Stimulated activated naive CD4-positive, alpha-beta T cell treated with Interleukin-2 at 50 U/mL for 16 hours (primary cell): ENCODE data around the gene MSTN.

Source experiments
- DNase-seq: peaks from one replicate; lab custom pipeline; 2025; lab: John Stamatoyannopoulos, UW

The MSTN gene

DNA sequence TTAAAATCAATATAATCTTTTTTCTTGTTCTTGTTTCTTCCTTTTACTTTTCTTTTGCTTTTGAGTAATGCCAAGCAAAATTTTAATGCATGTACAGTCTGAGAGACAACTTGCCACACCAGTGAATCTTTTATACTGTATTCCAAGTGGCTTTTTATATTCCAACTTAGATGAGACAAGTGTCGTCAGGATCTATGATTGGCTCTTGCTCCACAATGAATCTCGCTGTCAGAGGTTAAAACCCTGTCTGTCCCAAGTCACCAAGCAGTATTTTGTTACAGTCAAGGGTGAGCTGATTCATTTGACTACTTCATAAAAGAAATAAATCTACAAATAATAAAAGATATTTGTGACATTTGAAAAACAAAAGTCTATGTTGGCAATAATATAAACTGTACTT is at the start of gene MSTN:
TSS of gene MSTN (minus strand) at position 129 of the 400 bp plus-strand sequence. CDS start 133 bp downstream, outside the sequence.
- DNase-seq = no peak

DNA sequence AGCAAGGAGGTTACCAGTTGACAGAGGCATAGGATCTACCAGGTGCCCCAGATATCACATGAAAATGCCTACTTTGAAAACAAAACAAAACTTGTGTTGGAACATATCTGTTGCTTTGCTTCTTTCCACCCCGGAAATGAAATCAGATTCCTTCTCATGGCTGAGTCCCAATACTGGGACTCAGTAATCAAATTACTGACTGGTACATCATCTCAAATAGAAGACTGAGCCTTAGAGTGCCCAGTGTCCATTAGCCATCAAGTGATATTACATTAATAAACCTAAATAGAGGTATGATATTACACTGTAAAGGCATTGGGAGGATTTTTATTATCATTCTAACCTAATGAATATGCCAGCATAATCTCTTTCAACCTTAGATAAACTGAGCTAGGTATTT is 48.6 kb upstream of the MSTN start:
- no peak for DNase-seq

DNA sequence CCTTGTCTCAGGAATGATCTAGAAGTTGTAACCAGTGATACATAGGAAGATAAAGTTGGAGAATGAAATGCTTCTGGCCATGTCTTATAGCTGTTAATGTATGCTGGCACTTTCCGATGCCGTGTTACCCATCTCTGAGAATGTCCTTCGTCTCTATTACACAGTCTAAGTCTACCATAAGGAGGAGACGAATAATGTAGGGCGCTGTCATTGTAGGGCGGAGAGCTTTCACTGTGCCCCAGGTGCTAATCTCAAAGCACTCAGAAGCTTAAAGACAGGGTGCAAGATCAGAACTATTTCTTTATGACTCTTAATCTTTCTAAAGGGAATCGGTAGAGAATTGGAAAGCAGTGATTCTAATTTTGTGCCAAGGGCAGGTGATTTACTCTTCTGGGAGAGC is 48.2 kb upstream of the MSTN start:
- DNase-seq = no peak

DNA sequence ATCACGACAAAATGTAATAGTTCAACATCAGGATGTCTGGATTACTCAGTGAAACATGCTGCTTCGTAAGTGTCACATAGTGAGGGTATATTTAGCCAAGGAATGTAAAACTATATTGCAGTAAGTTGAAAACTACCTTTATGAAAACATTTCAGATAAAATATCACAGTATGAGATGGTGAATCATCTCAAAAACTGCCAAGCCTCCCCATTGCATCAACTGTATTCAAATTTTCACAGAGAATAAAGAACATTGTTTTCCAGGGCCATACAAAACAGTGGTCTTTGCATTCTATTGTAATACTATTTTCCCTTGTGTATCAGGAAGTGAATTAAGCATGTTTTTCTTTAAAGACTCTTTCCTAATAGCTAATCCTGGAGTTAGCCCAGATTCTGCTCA is 47.6 kb upstream of the MSTN start:
- DNase-seq = no peak

DNA sequence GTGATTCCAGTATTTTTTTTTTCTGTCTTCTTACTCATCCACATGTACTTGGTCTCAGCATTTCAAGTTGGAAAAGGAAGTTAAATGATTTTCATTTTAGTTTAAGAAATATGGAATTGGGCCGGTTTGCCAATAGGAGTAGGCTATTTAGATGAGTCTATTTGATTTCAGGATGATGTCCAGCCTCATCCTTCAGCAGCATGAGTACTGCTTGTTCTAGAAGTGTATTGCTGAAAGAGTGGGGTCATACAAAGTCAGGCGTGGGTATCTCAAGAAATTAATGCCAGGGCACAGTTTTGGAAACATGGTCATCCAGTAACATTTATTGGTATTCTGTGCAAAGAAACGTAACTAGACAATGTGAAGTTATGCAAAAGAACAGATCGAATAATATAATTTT is 44.9 kb upstream of the MSTN start:
- no peak for DNase-seq

DNA sequence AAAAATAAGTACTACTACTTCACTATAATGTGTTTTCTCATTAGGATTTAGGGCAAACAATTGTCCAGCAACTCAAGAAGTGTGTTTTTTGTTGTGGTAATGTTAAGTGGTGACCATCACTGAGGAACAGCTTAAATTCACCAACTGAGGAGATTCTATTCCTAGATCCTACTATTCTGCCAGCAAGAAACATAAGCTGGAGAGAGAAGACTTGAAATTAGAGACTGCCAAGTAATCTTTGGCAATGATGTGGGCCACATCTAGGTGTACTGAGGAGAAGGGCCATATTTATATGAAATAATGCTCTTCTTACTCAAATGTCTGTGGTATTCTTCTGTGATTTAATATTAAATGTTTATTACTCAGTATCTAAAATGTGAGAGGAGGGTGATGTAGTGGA is 44.3 kb upstream of the MSTN start:
- no peak for DNase-seq

DNA sequence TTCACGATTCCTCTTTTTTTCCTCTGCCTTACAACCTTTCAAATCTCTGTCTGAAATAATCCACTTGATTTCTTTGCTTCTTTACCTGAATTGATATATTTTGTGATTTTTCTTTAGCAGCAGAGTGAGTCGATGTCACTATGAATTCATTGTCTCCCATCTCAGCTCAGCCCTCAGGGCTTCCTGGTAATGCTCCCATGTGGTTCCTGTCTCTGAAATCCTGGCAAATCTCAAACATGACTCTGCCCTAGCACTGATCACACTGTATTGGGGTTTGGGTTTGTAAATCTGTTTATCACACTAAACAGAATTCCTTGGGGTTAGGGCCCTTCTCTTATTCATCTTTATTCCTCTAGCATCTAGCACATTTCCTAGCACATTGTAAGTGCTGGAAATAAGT is 43.0 kb upstream of the MSTN start:
- no peak for DNase-seq

DNA sequence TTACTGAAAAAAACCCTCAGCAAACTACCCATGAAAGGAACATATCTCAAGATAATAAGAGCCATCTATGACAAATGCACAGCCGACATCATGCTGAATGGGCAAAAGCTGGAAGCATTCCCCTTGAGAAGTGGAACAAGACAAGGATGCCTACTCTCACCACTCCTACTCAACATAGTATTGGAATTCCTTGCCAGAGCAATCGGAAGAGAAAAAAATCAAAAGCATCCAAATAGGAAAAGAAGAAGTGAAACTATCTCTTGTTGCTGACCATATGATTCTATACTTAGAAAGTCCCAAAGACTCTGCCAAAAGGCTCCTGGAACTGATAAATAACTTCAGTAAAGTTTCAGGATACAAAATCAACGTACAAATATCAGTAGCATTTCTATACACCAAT is 40.6 kb upstream of the MSTN start:
- no peak for DNase-seq

DNA sequence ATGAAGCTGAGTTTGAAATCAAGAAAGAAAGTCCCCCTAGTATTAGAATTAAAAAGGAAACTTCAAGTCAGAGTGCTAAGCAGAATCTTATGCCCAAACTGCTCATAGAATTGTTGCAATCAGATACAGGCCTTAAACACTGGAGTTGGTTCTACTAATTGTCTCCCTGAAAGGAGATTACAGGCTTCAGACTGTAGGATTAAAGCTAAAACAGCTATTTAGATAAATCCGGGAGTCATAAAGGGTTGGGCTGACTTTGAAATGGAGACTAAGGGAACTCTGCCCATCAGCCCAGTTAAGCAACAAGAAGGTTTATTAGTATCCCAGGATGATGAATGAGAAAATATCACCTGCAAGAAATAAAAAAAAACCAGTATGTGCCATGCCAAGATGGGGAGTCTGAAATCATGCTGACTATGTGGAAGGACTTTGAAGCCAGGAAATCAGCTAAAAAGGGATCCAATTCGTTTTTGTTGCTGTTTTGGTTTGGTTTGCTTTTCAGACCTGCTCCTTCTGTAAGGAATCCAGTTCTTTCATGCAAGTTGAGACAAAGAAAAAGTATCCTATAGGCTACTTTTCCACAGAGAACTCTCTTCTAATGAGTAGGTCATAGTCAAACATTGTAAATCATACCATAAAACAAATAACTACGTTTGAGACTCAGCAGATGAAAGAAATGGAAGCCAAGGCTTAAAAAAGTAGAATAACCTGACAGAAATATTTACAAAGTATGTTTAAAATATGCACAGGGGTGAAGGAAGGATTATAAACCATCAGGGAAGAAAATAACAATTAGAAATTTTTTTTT is 37.6 kb upstream of the MSTN start:
- no peak for DNase-seq

DNA sequence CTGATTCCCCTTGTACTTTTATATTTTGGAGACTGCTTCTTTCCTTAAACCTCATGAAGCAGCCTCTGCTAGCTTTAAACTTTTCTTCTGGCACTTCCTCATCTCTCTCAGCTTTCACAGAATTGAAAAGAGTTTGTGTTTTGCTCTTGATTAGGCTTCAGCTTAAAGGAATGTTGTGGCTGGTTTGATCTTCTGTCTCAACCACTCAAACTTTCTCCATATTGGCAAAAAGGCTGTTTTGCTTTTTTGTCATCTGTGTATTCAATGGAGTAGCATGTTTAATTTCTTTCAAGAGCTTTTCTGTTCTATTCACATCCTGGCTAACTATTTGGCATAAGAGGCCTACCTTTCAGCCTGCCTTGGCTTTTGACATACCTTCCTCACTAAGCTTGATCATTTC is 36.3 kb upstream of the MSTN start:
- no peak for DNase-seq

DNA sequence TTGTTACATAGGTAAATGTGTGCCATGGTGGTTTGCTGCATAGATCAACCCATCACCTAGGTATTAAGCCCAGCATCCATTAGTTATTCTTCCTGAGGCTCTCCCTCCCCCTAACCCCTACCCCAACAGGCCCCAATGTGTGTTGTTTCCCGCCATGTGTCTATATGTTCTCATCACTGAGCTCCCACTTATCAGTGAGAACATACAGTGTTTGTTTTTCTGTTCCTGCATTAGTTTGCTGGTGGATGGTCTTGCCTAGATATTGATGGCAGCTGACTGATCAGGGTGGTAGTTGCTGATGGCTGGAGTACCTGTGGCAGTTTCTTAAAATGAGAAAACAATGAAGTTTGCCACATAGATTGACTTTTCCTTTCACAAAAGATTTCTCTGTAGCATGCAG is 34.6 kb upstream of the MSTN start:
- DNase-seq = no peak

DNA sequence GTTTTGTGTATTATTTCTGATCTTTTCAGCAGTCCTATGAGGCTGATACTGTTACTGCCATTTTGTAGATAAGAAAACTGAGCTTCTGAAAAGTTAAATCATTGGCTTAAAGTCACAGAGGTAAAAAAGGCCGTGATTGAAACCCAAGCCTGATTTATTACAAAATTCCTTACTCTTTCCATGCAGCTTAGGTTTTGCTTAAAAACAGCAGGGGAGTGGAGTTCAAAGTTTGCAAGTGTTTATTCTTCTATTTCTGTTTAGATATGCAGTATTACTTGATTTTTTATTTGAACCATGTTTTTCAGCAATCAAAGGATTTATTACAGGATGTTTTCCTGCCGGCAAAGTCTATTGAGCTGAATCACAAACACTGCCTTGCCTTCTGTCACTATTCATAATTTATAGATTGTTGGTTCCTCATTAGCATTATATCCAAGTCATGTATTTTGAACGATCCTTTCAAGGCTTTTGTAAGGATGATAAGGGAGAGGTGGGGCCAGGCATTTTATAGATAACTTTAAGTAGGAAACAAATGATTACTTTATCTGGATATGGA is 31.9 kb upstream of the MSTN start:
- DNase-seq = no peak

DNA sequence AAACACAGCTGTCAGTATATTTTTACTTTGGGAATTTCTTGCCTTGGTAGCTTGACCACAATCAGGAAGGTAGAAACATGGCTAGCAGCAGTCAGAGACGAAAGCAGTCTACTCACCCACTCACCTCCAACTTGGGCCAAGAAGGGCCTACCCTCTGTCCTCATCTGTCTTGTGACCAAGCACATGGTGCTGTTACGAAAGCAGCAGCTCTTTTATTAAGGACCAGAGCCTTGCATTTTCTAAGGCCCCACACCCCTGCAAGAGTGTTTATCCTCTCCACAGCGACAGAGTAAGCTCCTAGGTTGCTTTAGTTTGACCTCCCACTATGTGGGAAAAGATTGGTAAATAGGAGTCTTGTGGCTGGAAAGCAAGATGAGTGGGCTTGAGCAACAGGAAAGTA is 31.3 kb upstream of the MSTN start:
- DNase-seq = no peak

DNA sequence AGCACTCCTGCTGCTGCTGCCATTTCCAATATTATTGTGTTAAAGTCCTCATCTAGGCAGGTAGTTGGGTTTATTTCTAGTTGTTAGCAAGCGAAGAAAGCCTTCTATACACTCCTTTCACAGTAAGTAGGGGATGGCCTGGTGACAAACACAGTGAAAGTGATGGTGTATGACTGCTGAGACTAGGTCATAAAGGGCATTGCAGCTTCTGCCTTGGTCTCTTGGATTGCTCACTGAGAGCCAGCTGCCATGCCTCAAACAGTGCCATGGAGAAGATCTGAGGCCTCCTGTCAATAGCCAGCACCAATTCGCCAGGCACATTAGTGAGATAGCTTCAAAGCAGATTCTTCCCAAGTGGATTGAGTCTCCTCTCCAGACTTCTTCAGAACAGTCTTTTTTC is 27.6 kb upstream of the MSTN start:
- no peak for DNase-seq

DNA sequence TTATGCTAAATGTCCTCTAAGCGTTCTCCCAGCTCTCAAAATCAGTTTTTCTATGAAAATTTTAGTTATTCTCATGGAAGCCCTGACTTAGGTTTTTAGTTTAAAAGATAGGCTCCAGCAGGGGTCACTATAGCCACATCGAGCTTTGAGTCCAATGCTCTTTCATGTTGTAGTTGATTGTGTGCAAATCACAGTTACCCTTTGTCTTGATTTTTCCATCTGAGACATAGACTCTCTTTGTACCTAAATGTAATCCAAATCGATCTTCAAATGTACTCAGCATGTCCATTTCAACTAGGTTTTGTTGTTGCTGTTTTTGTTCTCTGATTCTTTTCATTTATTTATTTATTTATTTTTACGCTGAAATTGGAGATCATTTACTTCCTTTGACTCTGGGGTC is 26.4 kb upstream of the MSTN start:
- no peak for DNase-seq

DNA sequence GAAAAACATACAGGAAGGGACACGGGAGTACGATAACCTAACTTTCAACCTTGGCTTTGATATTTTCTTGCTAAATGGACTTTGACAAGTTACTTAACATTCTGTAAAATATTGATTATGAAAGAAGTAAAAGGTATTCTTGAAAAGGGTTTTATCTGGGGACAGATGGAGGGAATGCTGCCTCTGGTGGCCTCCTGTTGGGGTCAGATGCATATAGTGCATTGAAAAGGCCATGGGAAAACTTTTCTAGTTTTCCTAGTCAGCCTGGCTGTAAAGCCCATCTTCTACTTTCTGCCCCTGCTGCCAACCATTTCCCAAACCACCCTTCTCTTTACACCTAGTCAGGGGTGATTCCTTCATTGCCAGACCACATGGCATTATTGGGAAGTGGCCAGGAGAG is 22.2 kb upstream of the MSTN start:
- no peak for DNase-seq

DNA sequence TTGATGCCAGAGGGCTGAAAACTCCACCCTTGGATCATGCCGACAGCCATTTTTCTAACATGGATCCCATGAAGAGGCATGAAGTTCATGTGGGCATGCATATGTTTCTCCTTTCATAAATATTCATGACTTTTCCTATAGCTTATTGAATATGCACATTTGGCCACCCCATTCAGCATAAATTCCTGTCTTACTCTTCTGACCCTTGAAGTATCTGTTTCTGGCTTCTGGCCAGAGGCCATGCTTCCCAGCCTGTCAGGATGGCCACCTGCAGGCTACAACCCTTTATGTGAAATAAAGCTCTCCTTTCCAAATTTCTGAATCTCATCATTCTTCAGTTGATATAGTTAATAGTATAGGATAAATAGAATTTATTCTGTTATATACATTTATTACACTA is 19.6 kb upstream of the MSTN start:
- no peak for DNase-seq

DNA sequence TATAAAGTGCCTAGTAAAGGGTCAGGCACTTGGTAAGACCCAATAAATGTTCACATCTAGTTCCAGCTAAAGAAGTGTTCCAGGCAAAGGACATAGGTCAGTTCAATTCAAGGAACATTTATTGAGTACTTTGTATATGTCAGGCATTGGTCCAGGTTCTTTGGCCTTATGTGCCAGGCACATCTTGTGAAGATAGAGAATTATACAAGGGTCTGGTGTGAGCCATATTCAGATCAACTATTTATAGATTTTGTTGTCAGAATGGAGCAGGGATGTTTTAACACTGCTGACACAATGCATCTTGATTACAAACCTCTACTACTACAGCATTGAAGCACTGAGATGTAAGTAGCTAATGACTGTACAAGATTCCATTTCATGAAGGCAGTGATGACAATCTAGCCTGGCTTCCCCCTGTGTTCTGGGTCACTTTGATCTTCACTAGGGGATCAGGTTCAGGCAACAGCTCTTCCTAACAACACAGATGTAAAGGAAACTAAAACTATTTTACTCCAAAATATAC is 18.1 kb upstream of the MSTN start:
- DNase-seq = no peak

DNA sequence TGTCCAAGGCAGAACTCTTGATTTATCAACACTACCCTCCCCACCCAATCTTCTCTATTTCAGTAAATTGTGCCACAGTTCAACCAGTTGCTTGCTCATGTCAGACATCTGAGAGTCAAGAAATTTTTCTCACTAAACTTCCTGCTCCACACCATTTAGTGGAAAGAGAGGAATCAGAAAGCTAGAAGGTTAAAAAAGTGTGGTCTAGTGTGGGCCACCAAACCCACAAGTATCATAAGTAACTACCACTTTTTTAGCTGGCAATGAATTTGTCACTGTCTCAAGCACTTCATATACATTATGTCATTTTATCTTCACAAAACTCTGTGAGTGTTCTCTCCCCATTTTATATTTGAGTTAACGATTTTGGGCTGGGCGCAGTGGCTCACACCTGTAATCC is 16.6 kb upstream of the MSTN start:
- DNase-seq = no peak

DNA sequence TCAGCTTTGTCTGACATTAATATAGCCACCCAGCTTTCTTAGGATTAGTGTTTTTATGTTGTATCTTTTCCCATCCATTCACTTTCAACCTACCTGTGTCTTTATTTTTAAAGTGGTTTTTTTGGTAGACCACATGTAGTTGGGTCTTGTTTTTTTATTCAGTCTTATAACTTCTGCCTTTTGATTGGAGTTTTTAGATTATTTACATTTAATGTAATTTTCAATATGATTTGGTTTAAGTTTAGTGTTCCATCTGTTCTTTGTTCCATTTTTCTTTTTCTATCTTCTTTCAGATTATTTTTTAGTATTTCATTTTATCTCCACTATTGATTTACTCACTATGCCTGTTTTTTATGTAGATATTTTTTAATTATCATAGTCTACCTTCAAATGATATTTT is 13.1 kb upstream of the MSTN start:
- DNase-seq = no peak

DNA sequence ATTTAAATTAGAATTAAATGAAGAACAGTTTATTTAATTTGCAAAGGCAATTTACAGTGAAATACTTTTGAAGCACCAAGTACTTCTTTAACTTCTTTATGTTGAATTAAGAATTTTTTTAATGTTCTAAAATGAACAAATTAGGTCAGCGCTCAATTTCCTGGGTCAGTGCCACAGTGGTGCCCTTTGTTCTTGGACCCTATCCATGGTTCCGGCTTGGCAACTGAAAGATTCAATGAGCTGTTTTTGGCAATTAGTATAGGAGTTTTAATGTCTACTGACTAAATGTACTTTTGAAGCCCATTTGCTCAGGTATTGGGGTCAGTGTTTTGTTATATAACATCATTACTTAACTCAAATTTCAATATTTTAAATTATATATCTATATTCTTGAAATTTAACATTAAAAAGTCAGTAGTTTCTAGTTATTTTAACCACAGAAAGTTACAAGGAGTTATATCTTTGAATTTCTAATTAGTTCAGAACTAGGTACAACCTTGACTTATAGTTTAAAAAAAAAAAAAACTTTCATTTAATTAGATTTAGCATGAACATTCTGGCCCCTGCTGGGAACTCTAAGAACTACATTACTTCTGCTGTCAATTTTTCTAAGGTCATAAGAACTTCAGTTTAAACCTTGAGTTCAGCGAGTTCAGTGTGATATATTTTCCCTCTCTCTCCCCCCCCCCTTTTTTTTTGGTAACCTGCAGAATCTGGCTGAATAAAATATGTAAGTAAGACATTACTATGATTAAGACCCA is 7.6 kb upstream of the MSTN start:
- no peak for DNase-seq

DNA sequence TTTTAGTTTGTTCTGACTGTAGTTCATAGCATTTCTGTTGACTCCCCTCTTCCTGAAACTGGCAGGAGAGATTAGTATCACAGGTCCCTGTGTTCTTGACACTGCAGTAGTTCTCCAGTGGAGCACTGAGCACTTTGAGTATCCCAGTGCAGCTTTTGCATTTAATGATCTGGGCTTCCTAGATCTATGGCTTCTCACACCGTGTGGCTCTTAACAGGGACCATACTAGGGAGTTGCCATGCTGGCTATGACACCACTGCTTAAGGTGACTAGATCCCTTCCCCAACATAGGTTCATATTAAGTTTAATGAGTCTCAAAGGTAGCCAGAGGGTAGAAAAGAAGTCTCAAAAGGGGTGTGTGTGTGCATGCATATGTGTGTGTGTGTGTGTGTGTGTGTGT is 6.2 kb upstream of the MSTN start:
- no peak for DNase-seq

DNA sequence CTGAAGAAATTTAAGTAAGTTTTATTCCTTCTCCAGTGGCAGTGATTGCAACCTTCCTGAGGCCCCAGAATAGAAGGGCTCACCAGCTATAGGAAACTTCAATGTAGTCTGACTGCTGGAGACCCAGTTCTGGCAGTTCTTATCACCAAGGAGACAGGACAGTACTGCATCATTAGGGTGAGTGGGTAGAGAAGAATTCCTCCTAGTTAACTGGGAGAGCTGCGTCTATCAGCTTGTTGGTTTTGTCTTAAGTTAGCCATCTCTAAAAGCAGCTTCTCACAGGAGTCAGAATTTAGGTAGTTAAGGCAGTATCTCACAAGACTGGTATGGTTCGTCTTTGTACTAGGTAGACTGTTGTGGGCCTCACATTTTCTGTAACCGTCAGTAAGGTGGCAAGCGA is 3.3 kb upstream of the MSTN start:
- no peak for DNase-seq
